IPS-15b (cell line): ENCODE data around the gene APOC3.

Experiments
- H3K27me3 ChIP-seq: one replicate; pipeline ENCODE4 v1.6.1; 2013; ENCODE audit warnings: low read length; ENCODE audit not compliant: control insufficient read depth, insufficient read depth
- H3K36me3 ChIP-seq: one replicate; pipeline ENCODE4 v1.6.1; 2013; ENCODE audit warnings: low read length; ENCODE audit not compliant: control insufficient read depth, insufficient read depth
- H3K4me1 ChIP-seq: one replicate; pipeline ENCODE4 v1.6.1; 2013; ENCODE audit warnings: mild to moderate bottlenecking, low read length; ENCODE audit not compliant: control insufficient read depth, insufficient read depth
- H3K4me3 ChIP-seq: one replicate; pipeline ENCODE4 v1.5.1; 2013; ENCODE audit warnings: low read depth, low read length
- H3K9ac ChIP-seq: one replicate; pipeline ENCODE4 v1.6.1; 2013; ENCODE audit warnings: low read depth, mild to moderate bottlenecking, low read length
- H3K9me3 ChIP-seq: one replicate; pipeline ENCODE4 v1.6.1; 2013; ENCODE audit warnings: mild to moderate bottlenecking, low read length; ENCODE audit not compliant: control insufficient read depth, insufficient read depth

The APOC3 gene

DNA sequence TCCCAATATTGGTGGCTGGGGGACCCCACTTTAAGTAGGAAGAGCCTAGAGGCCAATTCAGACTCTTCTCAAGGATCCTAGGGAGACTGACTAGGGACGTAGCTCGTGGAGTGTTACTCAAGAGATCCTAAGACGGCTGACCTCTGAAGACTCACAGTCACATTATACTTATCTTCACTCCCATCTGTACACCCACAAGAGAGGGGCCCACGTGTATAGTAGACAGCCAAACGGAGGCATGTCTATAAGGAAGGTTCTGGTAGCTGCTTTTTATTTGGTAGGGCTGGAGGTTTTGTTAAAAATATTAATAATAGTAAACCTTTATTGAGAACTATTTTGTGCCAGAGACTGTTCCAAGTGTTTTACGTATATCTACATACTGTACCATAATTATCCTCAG is 30.6 kb downstream of the APOC3 start:
- no peak overlapping the region for H3K4me3 ChIP-seq
- no peaks in the 10 kb centered on the region for H3K9me3 ChIP-seq
- H3K9ac ChIP-seq = no peak overlapping the region
- no peaks in the 10 kb centered on the region for H3K4me1 ChIP-seq
- peaks cover 37% of the 10 kb centered on the region for H3K36me3 ChIP-seq
- no peaks in the 10 kb centered on the region for H3K27me3 ChIP-seq

DNA sequence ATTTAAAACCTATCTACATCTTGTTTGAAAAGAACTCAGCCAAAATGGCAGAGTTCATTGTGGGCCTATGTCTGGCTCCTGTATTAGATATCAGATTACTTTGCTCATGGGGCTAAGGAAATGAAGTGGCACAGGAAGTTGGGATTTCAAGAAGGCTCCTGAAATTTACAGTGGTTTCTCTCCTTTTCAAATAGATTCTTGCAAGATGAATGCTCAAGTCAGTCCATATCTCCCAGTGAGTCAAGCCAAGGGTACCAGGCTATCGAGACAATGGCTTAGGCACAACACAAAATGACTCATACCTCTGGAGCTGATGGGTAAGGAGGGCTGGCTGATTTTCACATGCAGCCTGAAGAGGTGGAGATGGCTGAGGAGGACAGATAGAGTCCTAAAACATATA is 31.8 kb downstream of the APOC3 start:
- Histone ChIP-seq H3K9me3 (no peaks in the 10 kb centered on the region), H3K9ac (no peak overlapping the region), H3K27me3 (no peaks in the 10 kb centered on the region), H3K36me3 (peaks cover 37% of the 10 kb centered on the region), H3K4me1 (no peaks in the 10 kb centered on the region), H3K4me3 (no peak overlapping the region)

DNA sequence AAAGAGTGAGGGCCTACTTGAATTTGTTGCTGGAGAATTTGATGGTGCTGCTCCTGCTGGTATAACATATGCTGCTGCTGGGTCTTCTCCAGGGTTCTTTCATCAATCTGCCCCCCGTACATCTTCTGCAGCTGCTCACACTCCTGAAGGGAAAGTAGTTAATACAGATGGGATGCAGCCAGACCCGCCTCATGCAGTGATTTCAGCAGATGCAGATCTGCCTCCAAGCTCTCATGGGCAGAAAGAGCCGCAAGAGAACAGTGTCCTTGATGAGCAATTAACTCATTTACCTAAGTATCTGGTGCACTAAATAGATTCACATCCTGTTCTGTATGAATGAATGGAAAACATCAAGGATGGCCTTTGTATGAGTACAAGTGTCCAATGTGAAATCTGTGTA is 32.5 kb downstream of the APOC3 start:
- Histone ChIP-seq H3K4me3 (no peak overlapping the region), H3K36me3 (peaks cover 36% of the 10 kb centered on the region), H3K9ac (no peak overlapping the region), H3K4me1 (no peaks in the 10 kb centered on the region), H3K27me3 (no peaks in the 10 kb centered on the region), H3K9me3 (no peaks in the 10 kb centered on the region)

DNA sequence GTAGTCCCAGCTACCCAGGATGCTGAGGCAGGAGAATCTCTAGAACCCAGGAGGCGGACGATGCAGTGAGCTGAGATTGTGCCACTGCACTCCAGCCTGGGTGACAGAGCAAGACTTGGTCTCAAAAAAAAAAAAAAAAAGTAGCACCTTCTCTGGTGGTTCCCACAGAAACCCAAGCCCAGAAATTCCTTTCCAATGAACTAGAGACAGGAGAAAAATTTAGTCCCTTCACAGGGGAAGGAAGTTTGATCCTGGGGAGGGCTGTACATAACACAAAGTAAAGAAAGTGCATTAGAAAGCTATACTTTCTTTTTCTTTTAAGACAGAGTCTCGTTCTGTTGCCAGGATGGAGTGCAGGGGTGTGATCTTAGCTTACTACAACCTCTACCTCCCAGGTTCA is 33.2 kb downstream of the APOC3 start:
- Histone ChIP-seq H3K27me3 (no peaks in the 10 kb centered on the region), H3K9ac (no peak overlapping the region), H3K9me3 (no peaks in the 10 kb centered on the region), H3K4me1 (no peaks in the 10 kb centered on the region), H3K4me3 (no peak overlapping the region), H3K36me3 (peaks cover 36% of the 10 kb centered on the region)

DNA sequence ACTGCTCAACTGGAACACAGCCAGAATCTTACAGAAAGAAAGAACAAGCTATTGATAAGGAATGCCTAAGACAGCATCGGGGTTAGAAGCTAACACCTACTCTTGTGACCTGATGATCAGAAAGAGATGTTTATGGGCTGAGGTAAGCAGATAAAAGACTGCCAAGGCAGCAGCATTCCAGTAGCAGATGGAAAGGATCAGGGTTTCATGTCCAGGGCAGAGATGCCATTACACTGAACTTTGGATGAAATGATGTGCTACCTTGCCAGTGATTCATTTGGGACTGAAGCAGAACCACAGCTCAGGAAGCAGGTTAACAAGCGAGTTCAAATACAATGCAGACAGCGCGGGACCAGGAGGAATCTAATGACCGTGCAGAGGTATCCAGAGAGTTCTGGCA is 34.8 kb downstream of the APOC3 start:
- Histone ChIP-seq H3K36me3 (peaks cover 22% of the 10 kb centered on the region), H3K27me3 (no peaks in the 10 kb centered on the region), H3K4me1 (no peaks in the 10 kb centered on the region), H3K9me3 (no peaks in the 10 kb centered on the region), H3K9ac (no peak overlapping the region), H3K4me3 (no peak overlapping the region)

DNA sequence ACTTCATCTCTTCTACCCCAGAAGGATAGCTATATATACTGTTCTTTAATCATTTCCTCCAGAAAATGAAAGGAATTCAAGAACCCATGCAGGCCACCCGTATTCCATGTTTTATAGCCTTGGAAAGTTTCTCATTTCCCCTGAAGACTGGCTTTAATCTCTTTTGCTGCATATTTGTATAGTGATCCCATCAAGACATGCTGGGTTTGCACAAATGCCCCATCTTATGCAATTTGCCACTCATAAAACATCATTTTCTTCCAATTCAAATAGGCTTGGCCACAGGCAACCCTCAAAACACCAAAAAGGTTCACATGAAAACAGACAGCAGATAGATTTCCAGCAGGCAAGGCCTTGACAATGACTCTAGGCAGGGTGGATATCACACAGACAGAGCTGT is 36.0 kb downstream of the APOC3 start:
- peaks cover 19% of the 10 kb centered on the region for H3K36me3 ChIP-seq
- H3K9me3 ChIP-seq = no peaks in the 10 kb centered on the region
- H3K27me3 ChIP-seq = no peaks in the 10 kb centered on the region
- no peaks in the 10 kb centered on the region for H3K4me1 ChIP-seq
- H3K4me3 ChIP-seq = no peak overlapping the region
- H3K9ac ChIP-seq = no peak overlapping the region

DNA sequence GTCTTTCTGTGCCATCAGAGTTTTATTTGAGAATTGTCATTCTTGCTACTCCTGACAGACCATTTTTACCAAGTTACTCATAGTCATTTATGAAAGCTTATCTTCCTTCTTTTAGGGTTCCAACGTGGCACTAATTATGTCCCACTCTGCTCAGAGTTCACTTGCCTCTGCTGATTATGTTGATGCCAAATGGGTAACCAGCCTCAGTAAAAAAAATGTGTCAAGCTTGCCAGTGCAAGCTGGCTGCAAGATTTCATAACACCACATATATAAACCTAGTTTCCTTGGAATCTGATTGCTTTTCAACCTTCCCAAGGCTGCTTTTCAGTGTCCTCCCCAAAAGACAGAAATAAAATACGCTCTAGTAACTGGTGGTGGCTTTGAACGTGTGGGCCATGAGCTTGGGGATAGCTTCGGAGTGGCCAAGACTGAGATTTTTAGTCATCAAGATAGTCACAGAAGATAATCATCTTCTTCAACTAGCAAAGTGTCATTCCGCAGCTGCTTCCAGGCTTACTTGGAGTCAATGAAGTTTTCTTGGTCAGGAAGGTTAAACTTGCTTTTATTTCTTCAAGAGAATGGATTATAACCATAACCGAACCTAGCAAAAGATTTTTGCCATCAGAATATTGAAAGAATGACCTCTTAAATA is 37.2 kb downstream of the APOC3 start:
- Histone ChIP-seq H3K27me3 (no peaks in the 10 kb centered on the region), H3K4me3 (no peak overlapping the region), H3K9me3 (no peaks in the 10 kb centered on the region), H3K9ac (no peak overlapping the region), H3K4me1 (no peaks in the 10 kb centered on the region), H3K36me3 (peaks cover 17% of the 10 kb centered on the region)

DNA sequence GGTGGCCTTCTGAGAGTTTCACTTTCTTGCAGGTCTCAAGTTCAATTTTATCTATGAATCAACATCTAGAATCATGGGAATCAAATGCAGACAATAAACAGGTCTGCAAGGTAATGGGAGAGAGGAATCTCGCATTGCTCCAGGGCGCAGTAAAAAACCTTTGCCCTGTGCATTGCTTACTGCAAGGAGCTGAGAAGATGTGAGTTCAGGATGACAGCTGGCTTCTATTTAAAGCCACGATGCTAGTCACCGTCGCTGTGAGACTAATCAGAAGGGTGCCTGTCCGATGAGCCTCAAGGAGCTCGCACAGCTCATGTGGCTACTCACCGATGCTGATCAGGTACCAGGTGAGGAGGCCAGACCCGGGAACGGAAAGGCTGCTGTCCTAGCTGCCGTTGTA is 37.9 kb downstream of the APOC3 start:
- Histone ChIP-seq H3K36me3 (peaks cover 17% of the 10 kb centered on the region), H3K9ac (no peak overlapping the region), H3K27me3 (no peaks in the 10 kb centered on the region), H3K4me1 (no peaks in the 10 kb centered on the region), H3K9me3 (no peaks in the 10 kb centered on the region), H3K4me3 (no peak overlapping the region)

DNA sequence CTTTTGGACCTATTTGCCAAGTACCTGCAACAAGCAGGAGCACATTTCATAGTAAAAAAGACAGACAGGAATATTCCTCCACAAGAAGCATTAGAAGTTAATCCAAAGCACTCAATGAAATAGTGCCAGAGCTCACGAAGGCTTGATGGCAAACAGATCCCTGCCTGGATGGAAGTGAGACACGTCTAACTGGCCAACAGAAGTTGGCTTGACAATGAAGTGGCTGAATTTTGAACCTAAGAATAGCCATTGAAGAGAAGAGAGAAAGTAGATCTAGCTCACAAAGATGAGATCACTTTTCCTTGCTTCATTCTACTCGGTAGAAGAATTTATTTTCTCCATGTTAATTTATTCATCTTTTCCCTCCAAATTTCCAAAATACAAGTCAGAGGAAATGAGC is 38.4 kb downstream of the APOC3 start:
- Histone ChIP-seq H3K4me1 (no peaks in the 10 kb centered on the region), H3K36me3 (peaks cover 19% of the 10 kb centered on the region), H3K4me3 (no peak overlapping the region), H3K9ac (no peak overlapping the region), H3K27me3 (no peaks in the 10 kb centered on the region), H3K9me3 (no peaks in the 10 kb centered on the region)

DNA sequence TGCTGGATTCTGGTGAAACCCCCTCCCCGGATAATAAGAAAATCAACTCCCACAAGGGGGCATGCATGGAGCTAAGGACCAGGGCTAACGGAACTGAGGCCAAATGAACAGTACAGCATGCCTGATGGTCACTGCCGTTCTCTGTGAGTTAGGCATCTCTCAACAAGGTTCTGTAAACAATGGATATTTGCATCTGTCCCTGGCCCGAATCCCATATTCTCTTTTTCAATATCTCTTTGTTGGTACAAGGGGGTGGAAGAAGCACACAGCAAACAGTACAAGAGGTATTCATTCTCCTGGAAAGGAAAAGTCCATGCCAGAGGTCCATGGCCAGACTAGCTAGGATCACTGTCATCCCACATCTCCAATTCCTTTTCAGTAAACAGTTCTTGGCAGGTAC is 39.9 kb downstream of the APOC3 start:
- no peaks in the 10 kb centered on the region for H3K27me3 ChIP-seq
- no peak overlapping the region for H3K9ac ChIP-seq
- H3K9me3 ChIP-seq = no peaks in the 10 kb centered on the region
- peaks cover 20% of the 10 kb centered on the region for H3K36me3 ChIP-seq
- no peaks in the 10 kb centered on the region for H3K4me1 ChIP-seq
- H3K4me3 ChIP-seq = no peak overlapping the region

DNA sequence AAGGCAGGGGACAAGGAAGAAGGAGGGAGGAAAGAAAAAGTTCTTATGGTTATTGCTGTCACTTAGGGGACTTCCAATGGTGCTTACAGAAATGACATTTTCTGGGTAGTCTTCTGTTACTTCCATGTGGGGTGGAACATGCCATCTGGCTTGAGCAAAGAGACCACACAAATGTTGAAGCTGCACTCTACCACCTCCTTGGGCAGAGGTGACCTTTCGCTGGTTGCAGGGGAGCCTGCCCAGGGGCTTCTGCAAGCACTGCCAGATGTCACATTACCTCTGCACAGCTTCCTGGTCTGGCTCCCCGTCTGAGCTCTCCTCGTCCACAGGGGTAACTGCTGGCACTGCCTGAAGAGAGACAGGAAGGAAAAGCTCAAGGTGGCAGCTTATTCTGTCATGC is 40.3 kb downstream of the APOC3 start:
- H3K4me1 ChIP-seq = no peaks in the 10 kb centered on the region
- peaks cover 20% of the 10 kb centered on the region for H3K36me3 ChIP-seq

DNA sequence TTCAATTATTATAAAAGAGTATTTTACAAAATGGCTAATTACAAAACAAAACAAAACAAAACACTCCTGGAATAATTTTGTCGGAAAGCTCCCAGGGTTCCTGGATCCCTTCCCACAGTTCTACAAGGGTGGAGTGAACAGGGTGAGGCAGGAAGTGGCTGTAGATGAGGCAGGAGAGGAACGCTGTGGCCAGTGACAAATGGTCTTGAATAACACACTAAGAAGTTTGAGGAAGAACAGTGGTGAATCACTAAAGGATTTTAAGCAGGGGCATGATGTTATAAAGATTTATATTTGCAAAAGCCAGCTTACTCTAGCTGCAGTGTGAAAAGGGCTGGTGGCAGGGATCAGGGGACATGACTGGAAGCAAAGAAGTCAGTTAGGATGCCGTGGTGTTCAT is 41.5 kb downstream of the APOC3 start:
- peaks cover 24% of the 10 kb centered on the region for H3K36me3 ChIP-seq

More for the DNA sequence above, 40.3 kb downstream of the APOC3 start:
- H3K4me3 ChIP-seq = no peak overlapping the region
- H3K9me3 ChIP-seq = no peaks in the 10 kb centered on the region
- no peak overlapping the region for H3K9ac ChIP-seq
- no peaks in the 10 kb centered on the region for H3K27me3 ChIP-seq

More for the DNA sequence above, 41.5 kb downstream of the APOC3 start:
- Histone ChIP-seq H3K4me1 (no peaks in the 10 kb centered on the region), H3K27me3 (no peaks in the 10 kb centered on the region), H3K9ac (no peak overlapping the region), H3K4me3 (no peak overlapping the region), H3K9me3 (no peaks in the 10 kb centered on the region)
